Rectal smooth muscle tissue (tissue), 1 donor: ENCODE data around the gene LRP1.

Experiments used
- H3K27ac ChIP-seq: one replicate; pipeline ENCODE4 v1.7.0; 2013; ENCODE audit warnings: low read depth, low read length, inconsistent platforms
- H3K27me3 ChIP-seq: one replicate; pipeline ENCODE4 v1.7.0; 2013; ENCODE audit warnings: low read length; ENCODE audit not compliant: control insufficient read depth, insufficient read depth
- H3K36me3 ChIP-seq: one replicate; pipeline ENCODE4 v1.7.0; 2013; ENCODE audit warnings: low read length; ENCODE audit not compliant: control insufficient read depth, insufficient read depth
- H3K4me1 ChIP-seq: one replicate; pipeline ENCODE4 v1.7.0; 2013; ENCODE audit warnings: low read length; ENCODE audit not compliant: control insufficient read depth, insufficient read depth
- H3K4me3 ChIP-seq: one replicate; pipeline ENCODE4 v1.7.0; 2013; ENCODE audit warnings: low read length
- H3K9ac ChIP-seq: one replicate; pipeline ENCODE4 v1.7.0; 2013; ENCODE audit warnings: low read length

LRP1 gene

GRCh38 chr12:57247041-57247440 is 118.8 kb downstream of the LRP1 start:
- no peaks in the 10 kb centered on the region for H3K36me3 ChIP-seq

DNA sequence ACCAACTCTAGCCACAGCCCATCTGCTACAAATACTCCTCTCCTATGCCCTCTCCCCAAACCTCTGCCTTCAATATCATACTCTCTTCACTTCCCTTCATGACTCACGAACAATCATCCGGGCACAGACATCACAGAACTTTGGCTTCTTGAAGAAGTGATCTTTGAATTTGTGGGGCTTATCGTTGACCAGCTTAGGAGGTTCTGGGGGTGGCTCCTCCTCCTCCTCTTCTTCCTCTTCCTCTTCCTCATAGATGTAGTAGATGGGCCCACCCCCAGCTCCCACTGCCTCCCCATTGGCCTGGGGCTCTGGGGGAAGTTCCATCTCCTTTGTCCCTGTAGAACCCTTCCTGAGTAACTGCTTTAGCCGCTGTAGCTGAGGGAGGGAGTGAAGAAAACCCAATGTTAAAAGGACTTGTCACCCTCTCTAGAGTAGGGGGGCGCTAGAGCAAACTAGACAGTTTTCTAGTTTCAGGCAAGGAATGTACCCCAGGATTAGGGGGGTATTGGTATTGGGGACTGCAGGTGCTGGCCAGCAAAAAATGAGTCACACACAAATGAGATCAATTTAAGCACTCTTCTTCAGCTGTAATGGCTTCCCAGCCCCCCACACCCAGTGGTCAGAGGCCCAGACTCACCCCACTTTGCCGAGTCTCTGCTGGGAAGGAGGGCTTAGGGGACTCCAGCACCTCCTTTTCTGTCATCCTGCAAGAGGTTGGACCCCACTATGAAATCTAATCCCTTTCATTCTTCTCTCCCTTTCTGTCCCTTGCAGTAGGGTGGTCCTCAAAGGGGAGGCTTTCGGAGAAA is 120.9 kb downstream of the LRP1 start:
- H3K9ac ChIP-seq, result no peak overlapping the region
- no peak overlapping the region for H3K4me3 ChIP-seq
- no peaks in the 10 kb centered on the region for H3K36me3 ChIP-seq
- H3K27ac ChIP-seq, result no peak overlapping the region
- H3K27me3 ChIP-seq, result peaks cover 3% of the 10 kb centered on the region
- H3K4me1 ChIP-seq, result no peaks in the 10 kb centered on the region

More at GRCh38 chr12:57247041-57247440, 118.8 kb downstream of the LRP1 start:
- no peak overlapping the region for H3K4me3 ChIP-seq
- no peak overlapping the region for H3K27ac ChIP-seq
- no peak overlapping the region for H3K9ac ChIP-seq
- H3K27me3 ChIP-seq, result peaks cover 12% of the 10 kb centered on the region
- peaks cover 6% of the 10 kb centered on the region for H3K4me1 ChIP-seq

DNA sequence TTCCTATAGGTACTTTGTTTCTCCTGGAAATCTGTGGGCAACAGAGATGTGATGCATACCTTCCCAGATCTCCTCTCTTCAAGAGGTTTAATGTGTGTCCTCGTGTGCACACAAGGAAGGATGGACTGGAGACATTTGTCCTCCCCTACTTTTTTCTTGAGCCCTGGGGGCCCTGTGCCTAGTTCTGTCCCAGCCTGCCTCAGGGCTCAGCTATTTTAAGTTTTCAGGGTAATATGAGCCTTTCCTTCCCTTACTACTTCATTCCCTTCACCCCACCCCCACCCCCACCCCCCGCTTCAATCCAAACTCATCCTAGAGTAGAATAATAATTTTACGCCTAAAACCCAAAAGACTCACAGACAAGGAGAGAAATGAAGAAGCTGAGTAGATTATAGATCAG is 122.3 kb downstream of the LRP1 start:
- H3K36me3 ChIP-seq, result no peaks in the 10 kb centered on the region
- H3K9ac ChIP-seq, result no peak overlapping the region
- H3K4me1 ChIP-seq, result no peaks in the 10 kb centered on the region
- no peaks in the 10 kb centered on the region for H3K27me3 ChIP-seq
- no peak overlapping the region for H3K27ac ChIP-seq
- H3K4me3 ChIP-seq, result no peak overlapping the region

DNA sequence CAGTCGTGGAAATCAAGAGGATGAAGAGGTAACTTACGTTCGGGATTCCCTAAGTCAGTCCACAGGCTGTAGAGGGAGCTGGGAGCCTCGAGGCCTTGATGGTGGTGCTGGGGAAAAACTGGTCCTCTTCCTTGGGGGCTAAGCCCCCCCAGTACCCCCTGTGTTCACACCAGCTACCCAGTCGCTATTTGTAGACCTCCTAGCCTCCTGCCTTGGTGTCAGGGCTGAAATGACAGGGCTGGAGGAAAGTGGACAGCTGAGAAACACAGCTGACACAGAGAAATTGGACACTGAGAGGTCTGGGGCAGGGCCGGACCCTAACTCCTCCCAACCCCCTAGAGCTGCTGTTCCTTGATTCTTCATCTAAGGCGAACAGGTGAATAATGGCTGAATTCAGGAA is 122.7 kb downstream of the LRP1 start, which contains the start of gene STAC3:
STAC3 (minus strand) TSS at position 232 of the 400 bp plus-strand sequence. CDS start 1,551 bp downstream, outside the sequence.
- Histone ChIP-seq H3K9ac (no peak within 1 kb of the TSS), H3K27me3 (no peaks in the 10 kb centered on the region), H3K36me3 (peaks cover under 1% of the 10 kb centered on the region), H3K4me3 (no peak within 1 kb of the TSS), H3K4me1 (no peaks in the 10 kb centered on the region), H3K27ac (no peak within 1 kb of the TSS)

- Histone ChIP-seq H3K36me3 (peaks cover 25% of the 10 kb centered on the region), H3K27ac (no peak overlapping the region), H3K9ac (no peak overlapping the region)
These were observed 126.4 kb downstream of the LRP1 start for GRCh38 chr12:57254506-57255280.

GRCh38 chr12:57255916-57256315 is 127.6 kb downstream of the LRP1 start:
- Histone ChIP-seq H3K27ac (no peak overlapping the region), H3K4me3 (no peak overlapping the region), H3K4me1 (no peaks in the 10 kb centered on the region), H3K27me3 (no peaks in the 10 kb centered on the region), H3K36me3 (peaks cover 31% of the 10 kb centered on the region), H3K9ac (no peak overlapping the region)

More at GRCh38 chr12:57254506-57255280, 126.4 kb downstream of the LRP1 start:
- H3K4me1 ChIP-seq, result no peaks in the 10 kb centered on the region
- H3K27me3 ChIP-seq, result no peaks in the 10 kb centered on the region
- H3K4me3 ChIP-seq, result no peak overlapping the region

GRCh38 chr12:57258977-57259970 is 131.0 kb downstream of the LRP1 start:
- Histone ChIP-seq H3K9ac (no peak overlapping the region), H3K4me3 (no peak overlapping the region), H3K36me3 (peaks cover 33% of the 10 kb centered on the region), H3K4me1 (no peaks in the 10 kb centered on the region), H3K27ac (no peak overlapping the region), H3K27me3 (no peaks in the 10 kb centered on the region)

DNA sequence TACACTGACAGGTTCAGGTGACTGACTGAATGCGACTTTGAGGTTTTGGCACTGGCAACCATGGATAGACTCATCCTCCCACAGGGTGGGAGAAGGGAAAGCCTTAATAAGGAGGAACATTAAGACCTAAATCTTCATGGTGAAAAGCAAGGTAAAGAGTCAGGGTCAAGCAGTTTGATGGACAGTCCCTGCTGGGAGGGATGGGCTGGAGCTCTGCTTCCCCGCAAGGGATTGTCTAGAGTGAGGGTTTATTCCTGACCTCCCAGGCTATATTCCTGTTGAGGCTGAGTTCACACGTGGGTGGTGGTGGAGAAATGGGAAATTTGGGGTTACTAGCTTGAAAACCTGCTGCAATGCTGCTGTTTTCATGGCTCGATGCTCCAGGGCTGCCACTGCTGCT is 132.1 kb downstream of the LRP1 start:
- Histone ChIP-seq H3K27ac (no peak overlapping the region), H3K4me1 (no peaks in the 10 kb centered on the region), H3K4me3 (no peak overlapping the region), H3K9ac (no peak overlapping the region), H3K27me3 (no peaks in the 10 kb centered on the region), H3K36me3 (peaks cover 33% of the 10 kb centered on the region)

- H3K27ac ChIP-seq, result no peak overlapping the region
- peaks cover 29% of the 10 kb centered on the region for H3K36me3 ChIP-seq
- no peak overlapping the region for H3K4me3 ChIP-seq
- H3K4me1 ChIP-seq, result no peaks in the 10 kb centered on the region
- H3K27me3 ChIP-seq, result no peaks in the 10 kb centered on the region
- H3K9ac ChIP-seq, result no peak overlapping the region
These were observed 133.2 kb downstream of the LRP1 start for GRCh38 chr12:57261428-57261865.

GRCh38 chr12:57262126-57262822 is 134.0 kb downstream of the LRP1 start:
- Histone ChIP-seq H3K27ac (no peak overlapping the region), H3K27me3 (no peaks in the 10 kb centered on the region), H3K4me1 (no peaks in the 10 kb centered on the region), H3K9ac (no peak overlapping the region), H3K36me3 (peaks cover 32% of the 10 kb centered on the region), H3K4me3 (no peak overlapping the region)
